ENCODE results near the gene ZCCHC13. TPM values are rescaled to one million over a fixed set of nuclear protein-coding genes. Genes with fewer than 3 reads are reported as not detected.
"Not testable (repeated sequence)": the region's sequence is repeated elsewhere in the genome, so short reads cannot be mapped to it uniquely, and the experiment has no call there.

Gene ZCCHC13
- not detected for total RNA-seq

- no peak for DNase-seq
Observed at GRCh38 chrX:74304016-74304415, at the start of gene ZCCHC13. Gene ZCCHC13 (plus strand): TSS chrX:74304180. CDS start chrX:74304267, 87 bp downstream.

GRCh38 chrX:74258111-74258510 is 45.9 kb upstream of the ZCCHC13 start:
- not testable (repeated sequence) for DNase-seq

- no peak for DNase-seq
Observed at GRCh38 chrX:74259885-74260491, 44.0 kb upstream of the ZCCHC13 start.

- DNase-seq, result no peak
Observed at GRCh38 chrX:74262452-74263209, 41.3 kb upstream of the ZCCHC13 start.

- DNase-seq, result no peak
Observed at GRCh38 chrX:74270393-74270792, 33.6 kb upstream of the ZCCHC13 start.

GRCh38 chrX:74272230-74272629 is 31.8 kb upstream of the ZCCHC13 start:
- DNase-seq, result no peak

GRCh38 chrX:74274516-74274915 is 29.5 kb upstream of the ZCCHC13 start:
- no peak for DNase-seq

GRCh38 chrX:74277320-74277719 is 26.7 kb upstream of the ZCCHC13 start:
- no peak for DNase-seq

- no peak for DNase-seq
Observed at GRCh38 chrX:74277846-74278245, 26.1 kb upstream of the ZCCHC13 start.

GRCh38 chrX:74280759-74281158 is 23.2 kb upstream of the ZCCHC13 start:
- no peak for DNase-seq

- DNase-seq, result no peak
Observed at GRCh38 chrX:74284391-74284952, 19.5 kb upstream of the ZCCHC13 start.

GRCh38 chrX:74286950-74287740 is 16.8 kb upstream of the ZCCHC13 start:
- peak; percentile 15 for DNase-seq

GRCh38 chrX:74291577-74291963 is 12.4 kb upstream of the ZCCHC13 start:
- DNase-seq, result no peak

- DNase-seq, result peak; percentile 96
Observed at GRCh38 chrX:74291964-74292807, 11.8 kb upstream of the ZCCHC13 start.

GRCh38 chrX:74292808-74293123 is 11.2 kb upstream of the ZCCHC13 start:
- DNase-seq, result no peak

- DNase-seq, result peak; percentile 90
Observed at GRCh38 chrX:74293343-74293946, 10.5 kb upstream of the ZCCHC13 start.

GRCh38 chrX:74295101-74295500 is 8.9 kb upstream of the ZCCHC13 start:
- DNase-seq, result no peak

GRCh38 chrX:74297766-74298165 is 6.2 kb upstream of the ZCCHC13 start:
- DNase-seq, result no peak

GRCh38 chrX:74300869-74301268 is 3.1 kb upstream of the ZCCHC13 start:
- no peak for DNase-seq

- no peak for DNase-seq
Observed at GRCh38 chrX:74318672-74319071, 14.7 kb downstream of the ZCCHC13 start.

- not testable (repeated sequence) for DNase-seq
Observed at GRCh38 chrX:74319321-74319720, 15.3 kb downstream of the ZCCHC13 start.

- DNase-seq, result no peak
Observed at GRCh38 chrX:74321191-74321590, 17.2 kb downstream of the ZCCHC13 start.

Measured in tongue (tissue), 2 donors.